ENCODE results near the gene ANGPTL8. TPM values are rescaled to one million over a fixed set of nuclear protein-coding genes. Genes with fewer than 3 reads are reported as not detected.

Gene ANGPTL8
- total RNA-seq, 1 donor from 2014 or later = not detected

DNA sequence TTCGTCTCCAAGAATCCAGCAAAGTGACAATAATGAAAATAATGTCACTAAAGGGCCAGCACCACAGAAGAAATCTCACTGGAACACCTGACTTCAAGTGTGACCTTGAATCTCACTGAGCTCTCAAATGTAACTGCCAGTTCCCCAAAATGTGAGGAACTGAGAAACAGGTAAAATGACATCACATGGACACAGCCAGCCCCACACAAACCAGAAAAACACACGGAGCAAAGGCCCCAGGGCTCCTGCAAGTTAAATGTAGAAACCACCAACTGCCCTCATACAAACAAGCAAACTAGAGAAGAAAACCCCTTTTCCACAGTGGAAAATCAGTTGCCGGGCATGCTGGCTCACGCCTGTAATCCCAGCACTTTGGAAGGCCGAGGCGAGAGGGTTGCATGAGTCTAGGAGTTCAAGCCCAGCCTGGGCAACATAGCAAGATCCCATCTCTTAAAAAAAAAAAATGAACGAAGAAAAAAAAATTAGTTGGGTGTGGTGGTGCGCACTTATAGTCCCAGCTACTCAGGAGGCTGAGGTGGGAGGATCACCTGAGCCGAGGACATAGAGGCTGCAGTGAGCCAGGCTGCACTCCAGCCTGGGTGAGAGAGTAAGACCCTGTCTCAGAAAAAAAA lies 33.4 kb upstream of the ANGPTL8 start:
- H3K27ac Mint-ChIP-seq = no peak overlapping the region
- H3K9me3 Mint-ChIP-seq = no peaks in the 10 kb centered on the region
- peaks cover 3% of the 10 kb centered on the region for H3K36me3 Mint-ChIP-seq
- no peaks in the 10 kb centered on the region for H3K27me3 Mint-ChIP-seq
- no peak for DNase-seq (ENCODE audit: extremely low spot score, unreplicated experiment)
- peaks cover 5% of the 10 kb centered on the region for H3K4me1 Mint-ChIP-seq (ENCODE audit: unreplicated experiment)
- H3K4me3 Mint-ChIP-seq = no peak overlapping the region
- no peak for TF ChIP-seq CTCF (conservative IDR thresholded peaks at IDR 0.05)

GRCh38 chr19:11208561-11209471 lies 30.6 kb upstream of the ANGPTL8 start:
- peaks cover 3% of the 10 kb centered on the region for H3K36me3 Mint-ChIP-seq
- H3K4me1 Mint-ChIP-seq (ENCODE audit: unreplicated experiment) = peaks cover 5% of the 10 kb centered on the region
- no peaks in the 10 kb centered on the region for H3K9me3 Mint-ChIP-seq
- H3K27ac Mint-ChIP-seq = no peak overlapping the region
- TF ChIP-seq CTCF (conservative IDR thresholded peaks at IDR 0.05) = no peak
- H3K27me3 Mint-ChIP-seq = no peaks in the 10 kb centered on the region
- DNase-seq (ENCODE audit: extremely low spot score, unreplicated experiment) = no peak
- no peak overlapping the region for H3K4me3 Mint-ChIP-seq

DNA sequence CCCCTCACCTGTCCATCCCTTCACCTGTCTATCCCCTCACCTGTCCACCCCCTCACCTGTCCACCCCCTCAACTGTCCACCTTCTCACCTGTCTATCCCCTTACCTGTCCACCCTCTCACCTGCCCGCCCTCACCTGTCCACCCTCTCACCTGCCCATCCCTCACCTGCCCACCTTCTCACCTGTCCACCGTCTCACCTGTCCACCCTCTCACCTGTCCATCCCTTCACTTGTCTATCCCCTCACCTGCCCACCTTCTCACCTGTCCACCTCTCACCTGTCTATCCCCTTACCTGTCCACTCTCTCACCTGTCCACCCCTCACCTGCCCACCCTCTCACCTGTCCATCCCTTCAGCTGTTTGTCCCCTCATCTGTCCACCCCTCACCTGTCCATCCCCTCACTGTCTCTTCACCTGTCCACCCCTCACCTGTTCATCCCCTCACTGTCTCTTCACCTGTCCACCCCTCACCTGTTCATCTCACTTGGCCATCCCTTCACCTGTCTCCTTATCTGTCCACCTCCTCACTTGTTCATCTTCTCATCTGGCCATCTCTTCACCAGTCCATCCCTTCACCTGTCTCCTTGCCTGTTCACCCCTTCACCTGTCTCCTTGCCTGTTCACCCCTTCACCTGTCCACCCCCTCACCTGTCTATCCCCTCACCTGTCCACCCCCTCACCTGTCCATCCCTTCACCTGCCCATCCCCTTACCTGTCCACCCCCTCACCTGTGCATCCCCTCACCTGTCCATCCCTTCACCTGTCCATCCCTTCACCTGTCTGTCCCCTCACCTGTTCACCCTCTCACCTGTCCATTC lies 29.4 kb upstream of the ANGPTL8 start:
- H3K9me3 Mint-ChIP-seq = no peaks in the 10 kb centered on the region
- no peak for DNase-seq (ENCODE audit: extremely low spot score, unreplicated experiment)

DNA sequence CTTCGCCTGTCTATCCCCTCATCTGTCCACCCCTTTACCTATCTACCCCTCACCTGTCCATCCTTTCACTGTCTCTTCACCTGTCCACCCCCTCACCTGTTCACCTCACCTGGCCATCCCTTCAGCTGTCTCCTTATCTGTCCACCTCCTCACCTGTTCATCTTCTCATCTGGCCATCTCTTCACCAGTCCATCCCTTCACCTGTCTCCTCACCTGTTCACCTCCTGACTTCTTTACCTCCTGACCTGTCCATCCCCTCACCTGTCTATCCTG lies 28.8 kb upstream of the ANGPTL8 start:
- no peaks in the 10 kb centered on the region for H3K27me3 Mint-ChIP-seq
- no peak for TF ChIP-seq CTCF (conservative IDR thresholded peaks at IDR 0.05)
- H3K9me3 Mint-ChIP-seq = no peaks in the 10 kb centered on the region
- H3K27ac Mint-ChIP-seq = no peak overlapping the region
- H3K4me3 Mint-ChIP-seq = no peak overlapping the region
- H3K36me3 Mint-ChIP-seq = peaks cover 10% of the 10 kb centered on the region
- no peaks in the 10 kb centered on the region for H3K4me1 Mint-ChIP-seq (ENCODE audit: unreplicated experiment)
- DNase-seq (ENCODE audit: extremely low spot score, unreplicated experiment) = no peak

More for the DNA sequence above, 29.4 kb upstream of the ANGPTL8 start:
- H3K36me3 Mint-ChIP-seq = peaks cover 6% of the 10 kb centered on the region
- no peak for TF ChIP-seq CTCF (conservative IDR thresholded peaks at IDR 0.05)
- no peaks in the 10 kb centered on the region for H3K4me1 Mint-ChIP-seq (ENCODE audit: unreplicated experiment)
- no peak overlapping the region for H3K4me3 Mint-ChIP-seq
- no peaks in the 10 kb centered on the region for H3K27me3 Mint-ChIP-seq
- H3K27ac Mint-ChIP-seq = no peak overlapping the region

DNA sequence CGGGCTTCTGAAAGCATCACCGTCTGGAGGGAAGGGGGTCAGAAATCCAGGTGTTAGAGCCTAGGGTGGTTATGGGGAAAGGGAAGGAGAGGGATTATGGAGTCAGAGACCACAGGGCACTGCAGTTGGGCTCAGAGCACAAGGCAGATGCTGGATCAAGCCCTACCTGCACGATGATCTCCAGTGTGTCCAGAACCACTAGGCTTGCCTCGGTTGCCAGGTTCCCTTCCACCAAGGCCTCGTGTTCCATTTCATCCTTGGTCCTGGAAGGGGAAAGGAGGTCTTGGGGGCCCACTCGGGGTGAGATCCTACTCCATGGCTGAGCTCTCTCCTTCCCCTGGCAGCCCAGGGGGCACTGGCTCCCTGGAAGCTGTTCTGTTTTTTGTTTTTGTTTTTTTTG lies 25.0 kb upstream of the ANGPTL8 start:
- no peaks in the 10 kb centered on the region for H3K27me3 Mint-ChIP-seq
- no peak for DNase-seq (ENCODE audit: extremely low spot score, unreplicated experiment)
- no peaks in the 10 kb centered on the region for H3K9me3 Mint-ChIP-seq
- no peak overlapping the region for H3K4me3 Mint-ChIP-seq
- TF ChIP-seq CTCF (conservative IDR thresholded peaks at IDR 0.05) = no peak
- H3K27ac Mint-ChIP-seq = no peak overlapping the region
- peaks cover 10% of the 10 kb centered on the region for H3K36me3 Mint-ChIP-seq
- no peaks in the 10 kb centered on the region for H3K4me1 Mint-ChIP-seq (ENCODE audit: unreplicated experiment)
